AG09319 (cell line): ENCODE data around the gene FAS.

ENCODE experiments used
- DNase-seq: peaks from one replicate; pipeline ENCODE4 v3.0.0-alpha.2; 2010; ENCODE audit warnings: low read depth; ENCODE audit errors: extremely low read depth
- CTCF ChIP-seq: IDR thresholded peaks from 2 replicates; pipeline ENCODE4 v1.5.1; 2011; ENCODE audit warnings: low read depth, mild to moderate bottlenecking, inconsistent platforms, low read length, moderate library complexity

The FAS gene

GRCh38 chr10:88971221-88972061 lies 19.2 kb upstream of the FAS start:
- TF ChIP-seq CTCF, result no peak
- DNase-seq, result no peak

GRCh38 chr10:88974012-88974411 lies 16.6 kb upstream of the FAS start:
- no peak for TF ChIP-seq CTCF
- no peak for DNase-seq

- TF ChIP-seq CTCF, result no peak
- no peak for DNase-seq
Measured at GRCh38 chr10:88974446-88975376, 15.9 kb upstream of the FAS start.

GRCh38 chr10:88975377-88975720 lies 15.2 kb upstream of the FAS start:
- no peak for DNase-seq
- TF ChIP-seq CTCF, result no peak

GRCh38 chr10:88978463-88978862 lies 12.1 kb upstream of the FAS start:
- TF ChIP-seq CTCF, result no peak
- no peak for DNase-seq

GRCh38 chr10:88979153-88979562 lies 11.4 kb upstream of the FAS start:
- DNase-seq, result peak; percentile 46
- TF ChIP-seq CTCF, result no peak

- no peak for DNase-seq
- no peak for TF ChIP-seq CTCF
Measured at GRCh38 chr10:88979603-88980002, 11.0 kb upstream of the FAS start.
